ENCODE results near the gene SPSB1. TPM values are rescaled to one million over a fixed set of nuclear protein-coding genes. Genes with fewer than 3 reads are reported as not detected.

Gene SPSB1
- total RNA-seq, 1 experiment from 2014 or later, result 33.8 TPM

DNA sequence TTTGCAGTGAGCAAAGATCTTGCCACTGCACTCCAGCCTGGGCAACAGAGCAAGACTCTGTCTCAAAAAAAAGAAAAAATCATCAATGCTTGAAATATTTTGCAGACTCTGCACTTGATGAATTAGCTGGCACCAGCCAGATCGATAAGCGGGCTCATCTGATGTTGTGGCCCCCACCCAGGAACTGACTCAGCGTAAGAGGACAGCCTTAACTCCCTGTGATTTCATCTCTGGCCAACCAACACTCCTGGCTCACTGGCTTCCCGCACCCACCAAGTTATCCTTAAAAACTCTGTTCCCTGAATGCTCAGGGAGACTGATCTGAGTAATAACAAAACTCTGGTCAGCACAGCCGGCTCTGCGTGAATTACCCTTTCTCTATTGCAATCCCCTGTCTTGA lies 98.9 kb downstream of the SPSB1 start:
- Histone ChIP-seq H3K27ac (no peak overlapping the region), H3K4me3 (no peak overlapping the region), H3K9me3 (ENCODE audit: insufficient read depth, low read depth) (no peaks in the 10 kb centered on the region), H3K27me3 (ENCODE audit: insufficient read depth, low read depth) (no peaks in the 10 kb centered on the region), H3F3A (ENCODE audit: insufficient read depth, low read depth) (no peaks in the 10 kb centered on the region), H4K20me1 (ENCODE audit: insufficient read depth) (no peaks in the 10 kb centered on the region), H3K4me2 (no peak overlapping the region), H3K79me2 (ENCODE audit: low read depth) (no peaks in the 10 kb centered on the region), H2AFZ (no peak overlapping the region), H3K9me2 (ENCODE audit: insufficient read depth) (no peaks in the 10 kb centered on the region), H3K4me1 (replicated peaks; ENCODE audit: insufficient read depth) (peaks cover 12% of the 10 kb centered on the region), H3K36me3 (ENCODE audit: low read depth) (no peaks in the 10 kb centered on the region)
- no peak for TF ChIP-seq EZH2 (IDR thresholded peaks at IDR 0.05; ENCODE audit: low read depth)
- TF ChIP-seq CTCF (conservative IDR thresholded peaks at IDR 0.05), result no peak
- BruUV-seq (replicated peaks), result no TSS peak
- no peak for DNase-seq
- POLR2A ChIA-PET (ENCODE audit: unreplicated experiment), result no interaction called here
- CTCF ChIA-PET, result interaction anchor here (0.6 kb wide), 1 partner anchor 67 kb away, joined by 4 read pairs; no protein-coding TSS in a partner anchor
- intact Hi-C loops (cut with micrococcal nuclease; ENCODE audit: unreplicated experiment), result no loop called here

DNA sequence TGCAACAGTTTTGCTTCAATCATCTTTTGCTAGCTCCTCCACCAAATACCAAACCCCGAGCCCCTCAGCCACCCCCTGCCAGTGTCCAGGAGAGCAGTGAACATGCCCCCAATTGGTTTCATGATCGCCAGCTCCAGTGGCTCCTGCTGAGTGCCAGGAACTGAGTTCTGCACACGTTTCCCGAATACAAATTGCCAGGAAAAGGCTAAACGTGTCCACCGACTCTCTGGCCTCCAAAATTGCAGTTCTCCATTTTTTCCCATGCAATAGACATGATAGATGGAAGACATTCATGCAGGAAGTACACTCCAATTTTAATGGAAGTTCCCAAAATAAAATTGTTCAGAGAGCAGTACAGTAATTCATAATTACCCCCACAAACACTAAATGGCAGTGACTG lies 101.3 kb downstream of the SPSB1 start:
- peaks cover 1% of the 10 kb centered on the region for H3K4me1 ChIP-seq (replicated peaks; ENCODE audit: insufficient read depth)
- ChIA-PET POLR2A (ENCODE audit: unreplicated experiment) (no interaction called here), CTCF (no interaction called here)
- no peak overlapping the region for H2AFZ ChIP-seq
- no peaks in the 10 kb centered on the region for H3K9me2 ChIP-seq (ENCODE audit: insufficient read depth)
- no peaks in the 10 kb centered on the region for H3K27me3 ChIP-seq (ENCODE audit: insufficient read depth, low read depth)
- no peak overlapping the region for H3K27ac ChIP-seq
- H4K20me1 ChIP-seq (ENCODE audit: insufficient read depth), result no peaks in the 10 kb centered on the region
- no peaks in the 10 kb centered on the region for H3K79me2 ChIP-seq (ENCODE audit: low read depth)
- no peak for TF ChIP-seq CTCF (conservative IDR thresholded peaks at IDR 0.05)
- no peak for TF ChIP-seq EZH2 (IDR thresholded peaks at IDR 0.05; ENCODE audit: low read depth)
- BruUV-seq (replicated peaks), result no TSS peak
- H3K36me3 ChIP-seq (ENCODE audit: low read depth), result no peaks in the 10 kb centered on the region
- H3K4me2 ChIP-seq, result no peak overlapping the region
- no peaks in the 10 kb centered on the region for H3F3A ChIP-seq (ENCODE audit: insufficient read depth, low read depth)
- intact Hi-C loops (cut with micrococcal nuclease; ENCODE audit: unreplicated experiment), result no loop called here
- no peak for DNase-seq
- H3K4me3 ChIP-seq, result no peak overlapping the region
- no peaks in the 10 kb centered on the region for H3K9me3 ChIP-seq (ENCODE audit: insufficient read depth, low read depth)

GRCh38 chr1:9395018-9395417 lies 102.3 kb downstream of the SPSB1 start:
- Histone ChIP-seq H3K4me2 (no peak overlapping the region), H3K27ac (no peak overlapping the region), H3K4me3 (no peak overlapping the region), H3F3A (ENCODE audit: insufficient read depth, low read depth) (no peaks in the 10 kb centered on the region; the same call in 1 of the 2 replicates), H3K27me3 (ENCODE audit: insufficient read depth, low read depth) (no peaks in the 10 kb centered on the region), H3K79me2 (ENCODE audit: low read depth) (no peaks in the 10 kb centered on the region), H3K9me2 (ENCODE audit: insufficient read depth) (no peaks in the 10 kb centered on the region), H4K20me1 (ENCODE audit: insufficient read depth) (no peaks in the 10 kb centered on the region), H3K4me1 (replicated peaks; ENCODE audit: insufficient read depth) (peaks cover 4% of the 10 kb centered on the region), H3K36me3 (ENCODE audit: low read depth) (no peaks in the 10 kb centered on the region), H3K9me3 (ENCODE audit: insufficient read depth, low read depth) (no peaks in the 10 kb centered on the region), H2AFZ (no peak overlapping the region)
- BruUV-seq (replicated peaks), result no TSS peak
- intact Hi-C loops (cut with micrococcal nuclease; ENCODE audit: unreplicated experiment), result no loop called here
- TF ChIP-seq CTCF (conservative IDR thresholded peaks at IDR 0.05) (no peak), EZH2 (IDR thresholded peaks at IDR 0.05; ENCODE audit: low read depth) (no peak)
- no peak for DNase-seq
- CTCF ChIA-PET, result no interaction called here
- POLR2A ChIA-PET (ENCODE audit: unreplicated experiment), result no interaction called here
